ENCODE results near the gene MFAP1.
"Not testable (repeated sequence)": the region's sequence is repeated elsewhere in the genome, so short reads cannot be mapped to it uniquely, and the experiment has no call there.

MFAP1 gene

GRCh38 chr15:43824302-43825246 is at the start of gene MFAP1:
MFAP1 (minus strand) TSS chr15:43824690; CDS start chr15:43824569, 121 bp downstream.
- DNase-seq (ENCODE audit: low read depth, low spot score), result peak; percentile 97

GRCh38 chr15:43873651-43874050 is 49.2 kb upstream of the MFAP1 start:
- no peak for DNase-seq (ENCODE audit: low read depth, low spot score)

- peak; percentile 85 for DNase-seq (ENCODE audit: low read depth, low spot score)
Observed at GRCh38 chr15:43872416-43873020, 48.0 kb upstream of the MFAP1 start.

DNA sequence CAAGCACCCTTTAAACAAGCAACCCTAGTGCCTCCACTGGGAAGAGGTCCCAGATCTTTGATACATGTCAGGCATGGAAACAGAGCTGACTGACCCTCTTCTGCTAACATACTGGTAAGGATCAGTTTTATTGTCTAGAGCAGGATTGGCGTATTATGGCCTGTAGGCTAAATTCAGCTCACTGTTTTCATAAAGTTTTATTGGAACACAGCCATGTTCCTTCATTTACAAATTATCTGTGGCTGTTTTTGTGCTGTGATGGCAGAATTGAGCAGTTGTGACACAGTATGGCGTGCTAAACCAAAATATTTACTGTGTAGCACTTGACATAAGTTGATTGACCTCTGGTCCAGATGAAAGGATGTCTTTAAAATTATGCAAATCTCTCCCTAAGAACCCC is 47.3 kb upstream of the MFAP1 start:
- no peak for DNase-seq (ENCODE audit: low read depth, low spot score)

- DNase-seq (ENCODE audit: low read depth, low spot score), result no peak
Observed at GRCh38 chr15:43868406-43868805, 43.9 kb upstream of the MFAP1 start.

DNA sequence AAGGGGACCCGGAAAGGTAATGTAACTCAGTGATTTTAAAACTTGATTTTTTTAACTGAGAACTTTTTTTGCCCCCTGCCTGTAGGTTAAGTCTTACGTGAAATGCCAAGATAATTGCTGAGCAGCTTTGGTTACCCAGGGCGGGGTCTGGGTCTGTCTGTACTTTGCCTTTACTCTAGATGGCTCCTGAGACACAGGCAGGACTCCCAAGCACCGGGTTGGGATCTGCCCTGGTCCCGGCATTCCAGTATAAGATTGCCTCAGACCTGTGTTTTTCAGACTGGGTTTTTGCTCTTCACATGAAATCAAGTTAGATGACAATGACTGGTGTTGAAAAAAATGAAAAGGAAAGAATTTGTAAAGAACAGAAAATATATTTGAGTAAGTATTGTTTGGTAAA is 42.6 kb upstream of the MFAP1 start:
- DNase-seq (ENCODE audit: low read depth, low spot score), result no peak

- DNase-seq (ENCODE audit: low read depth, low spot score), result not testable (repeated sequence)
Observed at GRCh38 chr15:43866636-43867035, 42.1 kb upstream of the MFAP1 start.

DNA sequence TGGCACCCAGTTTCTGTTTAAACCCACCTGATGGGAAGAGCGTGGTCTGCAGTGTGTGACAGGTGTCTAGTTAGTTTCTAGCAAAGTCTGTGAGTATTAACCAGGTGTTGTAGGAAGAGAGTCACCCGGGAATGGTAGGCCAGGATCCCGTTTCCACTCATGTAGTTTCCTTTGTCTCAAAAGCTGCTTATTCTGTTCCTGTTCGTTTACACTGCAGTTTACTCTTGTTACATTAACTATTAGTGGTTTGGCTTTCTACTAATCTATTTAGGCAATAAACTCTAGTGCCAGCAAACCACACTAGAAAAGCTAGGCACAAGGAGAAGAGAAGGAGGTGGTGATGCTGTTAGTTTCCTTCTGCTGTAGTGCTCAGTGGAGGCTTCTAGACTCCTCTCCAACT is 35.1 kb upstream of the MFAP1 start:
- no peak for DNase-seq (ENCODE audit: low read depth, low spot score)

GRCh38 chr15:43854801-43855200 is 30.3 kb upstream of the MFAP1 start:
- no peak for DNase-seq (ENCODE audit: low read depth, low spot score)

DNA sequence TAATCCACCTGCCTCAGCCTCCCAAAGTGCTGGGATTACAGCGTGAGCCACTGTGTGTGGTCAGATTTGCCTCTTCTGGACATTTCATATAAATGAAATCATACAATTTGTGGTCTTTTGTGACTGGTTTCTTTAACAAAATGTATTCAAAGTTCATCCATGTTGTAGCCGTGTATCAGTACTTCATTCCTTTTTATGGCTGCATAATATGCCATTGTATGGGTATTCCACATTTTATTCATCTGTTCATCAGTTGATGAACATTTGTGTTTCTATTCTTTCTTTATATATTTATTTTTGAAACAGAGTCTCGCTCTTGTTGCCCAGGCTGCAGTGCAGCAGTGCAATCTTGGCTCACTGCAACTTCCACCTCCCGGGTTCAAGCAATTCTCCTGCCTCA is 28.1 kb upstream of the MFAP1 start:
- no peak for DNase-seq (ENCODE audit: low read depth, low spot score)

GRCh38 chr15:43851251-43851650 is 26.8 kb upstream of the MFAP1 start:
- no peak for DNase-seq (ENCODE audit: low read depth, low spot score)

DNA sequence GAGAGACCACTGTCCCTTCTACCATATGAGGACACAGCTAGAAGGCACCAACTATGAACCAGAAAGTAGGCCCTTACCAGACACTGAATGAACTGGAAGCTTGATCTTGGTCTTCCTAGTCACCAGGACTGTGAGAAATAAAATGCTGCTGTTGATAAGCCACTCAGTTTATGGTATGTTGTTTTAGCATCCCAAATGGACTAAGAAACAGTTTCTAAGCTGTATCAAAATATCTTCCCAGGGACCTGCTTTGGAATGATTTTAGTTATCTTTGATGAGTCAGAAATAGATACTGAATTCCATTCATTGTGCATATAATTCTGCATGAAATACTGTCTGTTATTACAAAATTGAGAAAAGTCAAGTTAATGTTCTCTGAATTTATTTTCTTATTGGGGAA is 20.9 kb upstream of the MFAP1 start:
- DNase-seq (ENCODE audit: low read depth, low spot score), result no peak

DNA sequence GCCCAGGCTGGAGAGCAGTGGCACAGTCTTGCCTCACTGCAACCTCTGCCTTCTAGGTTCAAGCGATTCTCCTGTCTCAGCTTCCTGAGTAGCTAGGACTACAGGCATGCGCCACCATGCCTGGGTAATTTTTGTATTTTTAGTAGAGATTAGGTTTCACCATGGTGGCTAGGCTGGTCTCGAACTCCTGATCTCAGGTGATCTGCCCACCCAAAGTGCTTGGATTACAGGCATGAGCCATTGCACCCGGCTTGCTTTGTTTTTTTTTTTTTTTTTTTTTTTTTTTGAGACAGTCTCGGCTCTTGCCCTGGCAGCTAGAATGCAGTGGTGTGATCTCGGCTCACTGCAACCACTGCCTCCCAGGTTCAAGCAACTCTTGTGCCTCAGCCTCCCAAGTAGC is 8.0 kb upstream of the MFAP1 start:
- DNase-seq (ENCODE audit: low read depth, low spot score), result not testable (repeated sequence)

- DNase-seq (ENCODE audit: low read depth, low spot score), result not testable (repeated sequence)
Observed at GRCh38 chr15:43831519-43832052, 7.1 kb upstream of the MFAP1 start.

- DNase-seq (ENCODE audit: low read depth, low spot score), result not testable (repeated sequence)
Observed at GRCh38 chr15:43830691-43831275, 6.3 kb upstream of the MFAP1 start.

DNA sequence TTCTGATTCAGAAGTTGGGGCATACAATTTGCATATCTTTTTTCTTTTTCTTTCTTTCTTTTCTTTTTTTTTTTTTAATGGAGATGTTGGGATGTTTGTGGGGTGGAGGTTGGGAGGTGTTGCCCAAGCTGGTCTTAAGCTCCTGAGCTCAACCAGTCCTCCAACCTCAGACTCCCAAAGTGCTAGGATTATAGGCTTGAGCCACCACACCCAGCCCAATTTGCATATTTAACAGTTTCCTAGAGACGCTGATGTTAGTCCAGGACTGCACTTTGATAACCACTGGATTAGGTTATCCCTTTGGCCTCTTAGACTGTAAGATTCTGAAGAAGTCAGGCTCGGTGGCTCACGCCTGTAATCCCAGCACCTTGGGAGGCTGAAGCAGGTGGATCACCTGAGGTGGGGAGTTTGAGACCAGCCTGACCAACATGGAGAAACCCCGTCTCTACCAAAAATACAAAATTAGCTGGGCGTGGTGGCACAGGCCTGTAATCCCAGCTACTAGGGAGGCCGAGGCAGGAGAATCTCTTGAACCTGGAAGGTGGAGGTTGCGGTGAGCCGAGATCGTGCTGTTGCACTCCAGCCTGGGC is 5.6 kb upstream of the MFAP1 start:
- not testable (repeated sequence) for DNase-seq (ENCODE audit: low read depth, low spot score)

DNA sequence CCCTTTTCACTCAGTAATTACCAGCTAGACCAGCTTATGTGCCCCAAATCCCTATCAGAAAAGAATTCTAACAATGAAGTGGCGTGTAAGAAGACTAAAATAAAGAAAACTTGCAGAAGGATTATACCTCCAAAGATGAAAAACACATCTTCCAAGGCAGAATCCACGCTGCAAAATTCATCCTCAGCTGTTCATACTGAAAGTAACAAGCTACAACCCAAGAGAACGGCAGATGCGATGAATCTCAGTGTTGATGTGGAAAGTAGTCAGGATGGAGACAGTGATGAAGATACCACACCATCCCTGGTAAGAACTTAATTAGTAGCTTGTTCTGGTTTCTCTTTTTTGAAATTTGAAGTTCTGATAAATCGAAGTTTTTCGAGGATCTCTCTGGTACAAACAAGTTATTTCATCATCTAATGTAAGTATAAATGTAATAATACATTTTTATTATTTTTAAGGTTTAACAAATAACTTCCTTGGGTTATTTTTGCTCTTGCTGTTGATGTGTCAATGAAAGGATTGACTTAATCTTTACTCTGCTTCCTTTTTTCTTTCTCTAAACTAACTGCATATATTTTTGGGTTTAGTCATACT is 3.7 kb upstream of the MFAP1 start:
- peak; percentile 10 for DNase-seq (ENCODE audit: low read depth, low spot score)

DNA sequence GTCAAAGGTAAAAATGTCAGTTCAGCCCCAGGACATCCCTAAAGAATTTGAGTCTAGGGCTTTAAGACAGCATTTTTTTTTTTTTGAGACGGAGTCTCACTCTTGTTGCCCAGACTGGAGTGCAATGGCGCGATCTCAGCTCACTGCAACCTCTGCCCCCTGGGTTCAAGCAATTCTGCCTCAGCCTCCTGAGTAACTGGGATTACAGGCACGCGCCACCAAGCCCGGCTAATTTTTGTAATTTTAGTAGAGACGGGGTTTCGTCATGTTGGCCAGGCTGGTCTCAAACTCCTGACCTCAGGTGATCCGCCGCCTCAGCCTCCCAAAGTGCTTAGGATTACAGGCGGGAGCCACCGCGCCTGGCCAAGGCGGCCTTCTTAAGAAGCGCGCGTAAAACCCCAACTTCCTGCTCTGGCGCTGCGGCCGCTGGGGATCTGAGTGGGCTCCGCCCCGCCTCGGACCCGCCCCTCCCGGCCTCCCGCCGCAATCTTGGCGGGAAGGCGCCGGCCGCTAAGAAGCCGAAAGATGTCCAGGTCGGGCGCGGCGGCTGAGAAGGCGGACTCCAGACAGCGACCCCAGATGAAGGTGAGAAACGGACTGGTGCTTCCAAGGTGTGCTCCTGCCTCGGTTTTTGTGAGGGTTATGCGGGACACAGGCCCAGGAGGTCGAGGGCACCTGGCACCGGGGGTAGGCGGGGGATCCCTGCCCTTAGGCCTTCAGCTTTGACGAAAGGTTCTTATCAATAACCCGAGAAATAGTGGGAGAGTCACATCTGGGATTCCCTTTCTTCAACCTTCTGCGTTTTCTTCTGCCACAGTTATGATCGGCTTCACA is 2.2 kb upstream of the MFAP1 start, which contains the start of gene WDR76:
Gene WDR76 (plus strand): TSS at position 495 of the 834 bp plus-strand sequence. CDS start 31 bp downstream, at position 526.
- peak; percentile 85 for DNase-seq (ENCODE audit: low read depth, low spot score)

DNA sequence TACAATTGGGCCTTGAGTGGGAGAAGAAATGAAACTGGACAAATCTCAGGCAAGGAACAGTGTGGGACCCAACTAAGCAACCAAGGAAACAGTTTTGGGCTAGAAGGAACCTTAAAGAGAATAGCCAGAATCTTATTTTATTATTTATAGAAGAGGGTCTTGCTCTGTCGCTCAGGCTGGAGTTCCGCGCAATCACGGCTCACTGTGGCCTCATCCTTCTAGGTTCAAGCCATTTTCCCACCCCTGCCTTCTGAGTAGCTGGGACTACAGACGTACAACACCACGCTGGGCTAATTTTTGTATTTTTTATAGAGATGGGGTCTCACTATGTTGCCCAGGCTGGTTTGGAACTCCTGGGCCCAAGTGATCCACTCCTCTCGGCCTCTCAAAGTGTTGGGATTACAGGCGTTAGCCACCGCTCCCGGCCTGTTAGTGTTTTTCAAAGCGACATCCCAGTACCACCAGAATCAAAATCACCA is 1.6 kb upstream of the MFAP1 start:
- no peak for DNase-seq (ENCODE audit: low read depth, low spot score)

DNA sequence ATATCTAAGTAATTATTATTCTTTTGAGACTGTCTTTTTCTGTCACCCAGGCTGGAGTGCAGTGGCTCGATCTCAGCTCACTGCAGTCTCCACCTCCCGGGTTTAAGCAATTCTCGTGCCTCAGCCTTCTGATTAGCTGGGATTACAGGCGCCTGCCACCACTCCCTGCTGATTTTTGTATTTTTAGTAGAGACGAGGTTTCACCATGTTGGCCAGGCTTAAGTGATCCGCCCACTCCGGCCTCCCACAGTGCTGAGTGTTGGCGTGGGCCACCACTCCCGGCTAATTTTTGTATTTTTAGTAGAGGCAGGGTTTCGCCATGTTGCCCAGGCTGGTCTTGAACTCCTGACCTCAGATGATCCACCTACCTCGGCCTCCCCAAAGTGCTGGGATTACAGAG is 815 bp upstream of the MFAP1 start:
- not testable (repeated sequence) for DNase-seq (ENCODE audit: low read depth, low spot score)
